Esophagus squamous epithelium (tissue), 5 donors: ENCODE data around the gene CCR4. TPM values are rescaled to one million over a fixed set of nuclear protein-coding genes. Genes with fewer than 3 reads are reported as not detected.
"Not testable (repeated sequence)": the region's sequence is repeated elsewhere in the genome, so short reads cannot be mapped to it uniquely, and the experiment has no call there.

ENCODE experiments used
- DNase-seq: peaks from one replicate; lab custom pipeline; 2025; lab: John Stamatoyannopoulos, UW
- H3K27ac ChIP-seq, 4 donors: fragments of 200-600 bp; sonication (generic); one replicate each; pipeline ENCODE4 v1.5.1; 2016 to 2019; ENCODE audit warnings: mild to moderate bottlenecking in 1 of 4
- H3K27me3 ChIP-seq, 4 donors: fragments of 200-600 bp; sonication (generic); 1 replicate in 3 of 4; 2 replicates in 1 of 4; pipeline versions ENCODE4 v1.5.1 to v1.6.0; 2017 to 2021; ENCODE audit warnings: antibody characterized with exemption in 1 of 4
- H3K36me3 ChIP-seq, 3 donors: fragments of 200-600 bp; sonication (generic); one replicate each; pipeline ENCODE4 v1.5.1; 2016 to 2019
- H3K4me1 ChIP-seq, 3 donors: fragments of 200-600 bp; sonication (generic); one replicate each; pipeline ENCODE4 v1.5.1; 2017 to 2019
- H3K4me3 ChIP-seq, 4 donors: fragments of 200-600 bp; sonication (generic); 1 replicate in 3 of 4; 2 replicates in 1 of 4; pipeline ENCODE4 v1.5.1; 2016 to 2019; ENCODE audit warnings: mild to moderate bottlenecking in 2 of 4, moderate library complexity in 1 of 4
- H3K9me3 ChIP-seq, 3 donors: fragments of 200-600 bp; sonication (generic); one replicate each; pipeline ENCODE4 v1.5.1; 2016 to 2019
- CTCF ChIP-seq, 6 experiments: fragments of 450-650 bp in 4 of 6; fragments of 200-600 bp in 2 of 6; sonication (generic) in 2 of 6; IDR thresholded peaks; one replicate each; pipeline ENCODE4 v1.5.1; 2016 to 2019; ENCODE audit warnings: antibody characterized with exemption in 6 of 6, mild to moderate bottlenecking in 4 of 6, moderate library complexity in 4 of 6
- POLR2A ChIP-seq, 4 donors: fragments of 450-650 bp; IDR thresholded peaks; one replicate each; pipeline ENCODE4 v1.6.1; 2017; ENCODE audit warnings: antibody characterized with exemption in 4 of 4, mild to moderate bottlenecking in 4 of 4, moderate library complexity in 3 of 4
- WGBS, 2 donors: methylation state at CpG; one replicate each; pipeline ENCODE4 v1.1.5; 2018; 5-methylcytosine and 5-hydroxymethylcytosine counted together
- intact Hi-C: fragments of 100-400 bp; cut with DNase I; formaldehyde crosslinking; loops from one replicate; pipeline ENCODE4 v1.15.0; 2022
- total RNA-seq, 4 donors: library from RNA; depleted of rRNA; stranded (reverse); fragments of >200 nt; gene quantifications; one replicate each; pipeline ENCODE4 v1.1.0, GENCODE V29; 2016
- donor health status: DM: yes; HTN: yes; CAD: no.

Gene CCR4
- total RNA-seq, 4 donors from 2014 or later: 0.27 to 0.94 (median 0.62) TPM

- intact Hi-C loops: no loop called here
Observed at GRCh38 chr3:32975891-32976595, 24.6 kb downstream of the CCR4 start.

GRCh38 chr3:32977861-32978260 lies 26.4 kb downstream of the CCR4 start:
- Histone ChIP-seq H3K4me1 (no peaks in the 10 kb centered on the region), H3K4me3 (no peak overlapping the region), H3K36me3 (no peaks in the 10 kb centered on the region), H3K27ac (no peak overlapping the region), H3K27me3 (no peaks in the 10 kb centered on the region), H3K9me3 (no peaks in the 10 kb centered on the region)
- TF ChIP-seq POLR2A (IDR thresholded peaks at IDR 0.05) (no peak), CTCF (IDR thresholded peaks at IDR 0.05) (no peak)
- no peak for DNase-seq
- intact Hi-C loops: no loop called here
- 61 to 71% methylated on average over 10 of the region's 10 CpGs for WGBS, 2 donors

More at GRCh38 chr3:32975891-32976595, 24.6 kb downstream of the CCR4 start:
- Histone ChIP-seq H3K4me3 (no peak overlapping the region), H3K9me3 (no peaks in the 10 kb centered on the region), H3K4me1 (no peaks in the 10 kb centered on the region), H3K27me3 (no peaks in the 10 kb centered on the region), H3K36me3 (no peaks in the 10 kb centered on the region), H3K27ac (no peak overlapping the region)
- TF ChIP-seq CTCF (IDR thresholded peaks at IDR 0.05): no peak
- TF ChIP-seq POLR2A (IDR thresholded peaks at IDR 0.05): no peak
- DNase-seq: no peak
- WGBS, 2 donors: 67 to 88% methylated on average over 4 to 5 of the region's 6 CpGs

GRCh38 chr3:32978331-32978730 lies 26.9 kb downstream of the CCR4 start:
- no peak overlapping the region for H3K4me3 ChIP-seq
- no peaks in the 10 kb centered on the region for H3K4me1 ChIP-seq
- no peak for TF ChIP-seq POLR2A (IDR thresholded peaks at IDR 0.05)
- no peak for TF ChIP-seq CTCF (IDR thresholded peaks at IDR 0.05)
- H3K36me3 ChIP-seq: no peaks in the 10 kb centered on the region
- 69 to 73% methylated on average over 5 of the region's 5 CpGs for WGBS, 2 donors
- H3K27ac ChIP-seq: no peak overlapping the region
- DNase-seq: no peak
- intact Hi-C loops: no loop called here
- no peaks in the 10 kb centered on the region for H3K9me3 ChIP-seq
- no peaks in the 10 kb centered on the region for H3K27me3 ChIP-seq

GRCh38 chr3:32983124-32983523 lies 31.7 kb downstream of the CCR4 start:
- no peak for DNase-seq
- no peak for TF ChIP-seq POLR2A (IDR thresholded peaks at IDR 0.05)
- TF ChIP-seq CTCF (IDR thresholded peaks at IDR 0.05): no peak
- Histone ChIP-seq H3K9me3 (no peaks in the 10 kb centered on the region), H3K4me3 (no peak overlapping the region), H3K27ac (no peak overlapping the region), H3K4me1 (no peaks in the 10 kb centered on the region), H3K27me3 (no peaks in the 10 kb centered on the region), H3K36me3 (no peaks in the 10 kb centered on the region)
- intact Hi-C loops: no loop called here

- intact Hi-C loops, H3K9me3 ChIP-seq, H3K36me3 ChIP-seq, H3K4me3 ChIP-seq, H3K27me3 ChIP-seq, DNase-seq, H3K27ac ChIP-seq, H3K4me1 ChIP-seq: not testable (repeated sequence)
- 75 to 84% methylated on average over 3 of the region's 3 CpGs for whole genome bisulfite sequencing, 2 donors
Observed at GRCh38 chr3:32984918-32985317, 33.5 kb downstream of the CCR4 start.
